Measurements from ENCODE around the gene LMNA. TPM values are rescaled to one million over a fixed set of nuclear protein-coding genes. Genes with fewer than 3 reads are reported as not detected.

The LMNA gene
- total and polyA plus RNA-seq, 2 donors (not counting 1 experiment from before 2014, with no cell fraction given) = 19.4 to 28.7 TPM

GRCh38 chr1:156167536-156167935 lies 53.0 kb downstream of the LMNA start:
- ChIA-PET CTCF (interaction anchor here (1.0 kb wide), 1 partner anchor 60 kb away, joined by 3 read pairs; no protein-coding TSS in a partner anchor), POLR2A (no interaction called here)
- Histone ChIP-seq H3K27me3 (replicated peaks in 1 of 4; ENCODE audit: control extremely low read depth in 1 of 4, control insufficient read depth in 3 of 4, insufficient read depth in 4 of 4, low read length in 3 of 4) (no peaks in the 10 kb centered on the region), H3K9ac (ENCODE audit: low read length) (no peak overlapping the region), H3K27ac (ENCODE audit: low read length in 2 of 2) (no peak overlapping the region), H3K79me2 (ENCODE audit: control insufficient read depth, insufficient read depth, low read length) (no peaks in the 10 kb centered on the region), H3K4me2 (replicated peaks; ENCODE audit: low read depth, low read length, poor library complexity, severe bottlenecking) (no peak overlapping the region), H4K20me1 (ENCODE audit: control insufficient read depth, insufficient read depth, low read length, poor library complexity, severe bottlenecking) (no peaks in the 10 kb centered on the region), H3K9me3 (ENCODE audit: control extremely low read depth in 1 of 3, control insufficient read depth in 2 of 3, insufficient read depth in 1 of 3, low read length in 2 of 3) (no peaks in the 10 kb centered on the region), H3K4me3 (ENCODE audit: control extremely low read depth in 1 of 5, extremely low read depth in 1 of 5, insufficient read depth in 1 of 5, low read depth in 2 of 5, low read length in 4 of 5) (no peak overlapping the region), H2AFZ (ENCODE audit: insufficient read depth, low read depth, low read length, poor library complexity, severe bottlenecking) (no peak overlapping the region), H3K4me1 (ENCODE audit: control insufficient read depth in 2 of 2, insufficient read depth in 2 of 2, low read length in 2 of 2) (no peaks in the 10 kb centered on the region), H3K36me3 (replicated peaks in 1 of 2; ENCODE audit: control extremely low read depth in 1 of 2, control insufficient read depth in 1 of 2, extremely low read depth in 1 of 2, insufficient read depth in 2 of 2, low read length in 1 of 2) (peaks cover 0 to 3% of the 10 kb centered on the region in 2 experiments)
- TF ChIP-seq EZH2 (IDR thresholded peaks at IDR 0.05; ENCODE audit: borderline replicate concordance, insufficient read depth, low read depth, low read length, poor library complexity, severe bottlenecking) (no peak), CTCF (IDR thresholded peaks at IDR 0.05) (no peak)
- no peaks in the 10 kb centered on the region for H3K9me3 Mint-ChIP-seq (ENCODE audit: insufficient read depth)
- intact Hi-C loops (cut with micrococcal nuclease) = no loop called here
- peaks cover 3% of the 10 kb centered on the region for H3K27me3 Mint-ChIP-seq
- peaks cover 5% of the 10 kb centered on the region for H3K4me1 Mint-ChIP-seq
- ATAC-seq (ENCODE audit: low read depth) (no peak), DNase-seq (no peak)
- H3K4me3 Mint-ChIP-seq = no peak overlapping the region
- H3K27ac Mint-ChIP-seq = no peak overlapping the region
- 100% methylated on average over 3 of the region's 5 CpGs for WGBS (ENCODE audit: insufficient coverage)

DNA sequence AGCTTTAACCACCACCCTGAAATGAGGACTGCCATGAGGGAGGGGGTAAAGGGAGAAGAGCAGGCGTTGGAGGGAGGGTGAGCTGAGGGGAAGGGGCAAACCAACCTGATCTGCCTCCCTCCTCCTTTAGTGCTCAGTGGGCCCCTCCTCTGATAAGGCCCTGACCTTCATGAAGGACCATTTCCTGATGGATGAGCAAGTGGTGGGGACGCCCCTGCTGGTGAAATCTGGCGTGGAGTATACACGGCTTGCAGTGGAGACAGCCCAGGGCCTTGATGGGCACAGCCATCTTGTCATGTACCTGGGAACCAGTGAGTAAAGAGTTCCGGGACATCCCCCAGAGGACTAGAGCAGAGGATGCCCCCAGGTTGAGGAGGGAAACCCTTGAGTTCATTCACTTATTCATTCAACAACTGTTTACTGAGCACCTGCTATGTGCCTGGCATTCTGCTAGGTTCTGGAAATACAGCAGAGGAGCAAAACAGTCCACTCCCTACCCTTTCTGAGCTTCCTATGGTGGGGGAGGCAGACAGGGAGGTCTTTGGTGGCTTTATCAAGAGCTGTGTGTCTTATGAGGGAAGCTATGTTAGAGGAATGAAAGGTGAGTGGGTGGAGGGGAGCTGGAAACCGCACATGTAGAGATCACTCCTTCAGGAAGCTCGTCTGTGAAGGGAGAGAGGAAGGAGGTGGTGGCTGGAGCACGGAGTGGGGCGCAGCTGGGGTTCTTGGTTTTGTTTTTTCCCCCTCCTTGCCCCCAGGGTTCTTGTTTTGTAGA lies 58.4 kb downstream of the LMNA start:
- Mint-ChIP-seq H3K4me1 (no peaks in the 10 kb centered on the region), H3K27me3 (no peaks in the 10 kb centered on the region), H3K4me3 (no peak overlapping the region), H3K9me3 (ENCODE audit: insufficient read depth) (no peaks in the 10 kb centered on the region), H3K27ac (no peak overlapping the region)
- ATAC-seq (ENCODE audit: low read depth) (no peak), DNase-seq (no peak)
- Histone ChIP-seq H3K9ac (ENCODE audit: low read length) (no peak overlapping the region), H4K20me1 (ENCODE audit: control insufficient read depth, insufficient read depth, low read length, poor library complexity, severe bottlenecking) (no peaks in the 10 kb centered on the region), H3K27me3 (replicated peaks in 1 of 4; ENCODE audit: control extremely low read depth in 1 of 4, control insufficient read depth in 3 of 4, insufficient read depth in 4 of 4, low read length in 3 of 4) (no peaks in the 10 kb centered on the region), H3K9me3 (ENCODE audit: control extremely low read depth in 1 of 3, control insufficient read depth in 2 of 3, insufficient read depth in 1 of 3, low read length in 2 of 3) (no peaks in the 10 kb centered on the region), H3K36me3 (replicated peaks in 1 of 2; ENCODE audit: control extremely low read depth in 1 of 2, control insufficient read depth in 1 of 2, extremely low read depth in 1 of 2, insufficient read depth in 2 of 2, low read length in 1 of 2) (peaks cover 0 to 9% of the 10 kb centered on the region in 2 experiments), H2AFZ (ENCODE audit: insufficient read depth, low read depth, low read length, poor library complexity, severe bottlenecking) (no peak overlapping the region), H3K4me3 (ENCODE audit: control extremely low read depth in 1 of 5, extremely low read depth in 1 of 5, insufficient read depth in 1 of 5, low read depth in 2 of 5, low read length in 4 of 5) (no peak overlapping the region), H3K79me2 (ENCODE audit: control insufficient read depth, insufficient read depth, low read length) (no peaks in the 10 kb centered on the region), H3K27ac (ENCODE audit: low read length in 2 of 2) (no peak overlapping the region), H3K4me2 (replicated peaks; ENCODE audit: low read depth, low read length, poor library complexity, severe bottlenecking) (no peak overlapping the region), H3K4me1 (ENCODE audit: control insufficient read depth in 2 of 2, insufficient read depth in 2 of 2, low read length in 2 of 2) (no peaks in the 10 kb centered on the region)
- WGBS (ENCODE audit: insufficient coverage) = 86% methylated on average over 8 of the region's 9 CpGs
- intact Hi-C loops (cut with micrococcal nuclease) = no loop called here
- CTCF ChIA-PET = interaction anchor here (0.6 to 1.7 kb wide), 3 partner anchors 19 to 447 kb away, joined by 3 read pairs; partner anchors contain the start of gene SEMA4A
- POLR2A ChIA-PET = no interaction called here
- no peak for TF ChIP-seq EZH2 (IDR thresholded peaks at IDR 0.05; ENCODE audit: borderline replicate concordance, insufficient read depth, low read depth, low read length, poor library complexity, severe bottlenecking)
